H1 (cell line): Measurements from ENCODE around the gene DPP4.

Source experiments
- CTCF ChIP-seq, 3 experiments: IDR thresholded peaks; 1 replicate in 2 of 3; 2 replicates in 1 of 3; pipeline versions ENCODE4 v1.5.1 to v1.6.1; 2011; ENCODE audit warnings: low read length in 3 of 3, mild to moderate bottlenecking in 3 of 3, inconsistent platforms in 2 of 3, low read depth in 1 of 3, moderate library complexity in 1 of 3; ENCODE audit not compliant: insufficient read depth in 1 of 3; ENCODE audit errors: control extremely low read depth in 1 of 3
- SP4 ChIP-seq: IDR thresholded peaks from 2 replicates; pipeline ENCODE4 v1.6.1; 2012; ENCODE audit warnings: low read length, inconsistent platforms
- SRF ChIP-seq: IDR thresholded peaks from 2 replicates; pipeline ENCODE4 v1.6.1; 2011; ENCODE audit warnings: mild to moderate bottlenecking, low read depth, low read length, moderate library complexity

GRCh38 chr2:161956738-161957137 lies 117.3 kb downstream of the DPP4 start:
- TF ChIP-seq SRF (no peak), SP4 (no peak), CTCF (IDR thresholded peaks at IDR 0.05; ENCODE audit: control extremely low read depth in 1 of 3, insufficient read depth in 1 of 3, low read depth in 1 of 3, low read length in 3 of 3) (no peak)
